Measurements from ENCODE around the gene DYNC1LI1. TPM values are rescaled to one million over a fixed set of nuclear protein-coding genes. Genes with fewer than 3 reads are reported as not detected.
A peak's percentile ranks its signal among the peaks of the same experiment; 100 is the strongest.

Gene DYNC1LI1
- total RNA-seq, 1 experiment from 2014 or later: 36.9 TPM

DNA sequence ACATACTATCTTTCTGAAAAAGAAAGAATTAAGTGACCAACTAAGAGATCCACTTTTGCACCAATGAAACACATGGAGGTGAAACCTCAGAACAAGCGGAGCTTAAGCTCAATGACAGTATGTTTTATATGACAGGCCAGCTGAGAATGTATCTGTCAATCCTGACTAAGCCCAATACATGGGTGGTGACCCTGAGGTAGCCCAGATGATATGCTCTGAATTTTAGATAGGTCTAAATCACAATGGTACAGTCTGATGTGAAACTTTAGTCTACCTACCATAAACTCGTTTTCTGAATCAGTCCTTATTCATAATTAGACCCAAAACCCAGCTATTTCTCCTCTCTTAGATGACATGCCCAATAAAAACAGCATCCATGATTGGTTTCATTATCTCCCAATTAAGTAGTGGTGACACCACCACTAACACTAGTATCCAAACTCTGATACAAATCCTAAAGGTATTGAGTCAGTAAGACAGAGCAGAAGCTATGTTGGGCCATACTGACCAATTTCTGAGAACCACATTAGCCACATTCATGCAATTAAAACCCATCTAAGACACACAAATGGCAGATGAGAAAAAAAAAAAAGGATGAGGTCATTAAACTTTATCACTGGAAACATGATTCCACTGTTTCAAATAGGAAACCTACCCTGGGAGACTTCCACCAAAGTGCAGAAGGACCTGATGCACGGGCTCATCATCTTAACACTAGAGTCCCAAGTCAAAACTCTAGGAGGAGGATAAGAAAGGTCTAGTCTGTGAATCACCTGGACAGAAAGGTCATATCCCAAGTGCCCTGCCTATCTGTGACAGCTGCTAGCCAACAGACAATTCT lies 88.6 kb downstream of the DYNC1LI1 start:
- H3K9ac ChIP-seq (ENCODE audit: low read length): no peak overlapping the region
- H3K9me2 ChIP-seq (replicated peaks; ENCODE audit: insufficient read depth, low read length): no peaks in the 10 kb centered on the region
- no peaks in the 10 kb centered on the region for H3K27me3 ChIP-seq (ENCODE audit: low read length)
- H3K79me2 ChIP-seq (ENCODE audit: low read length): peaks cover 60% of the 10 kb centered on the region
- no peak overlapping the region for H3K4me3 ChIP-seq (ENCODE audit: low read length)
- H3K36me3 ChIP-seq (ENCODE audit: insufficient read depth, low read length): peaks cover 46% of the 10 kb centered on the region
- H3K9me3 ChIP-seq (ENCODE audit: low read length): no peaks in the 10 kb centered on the region
- H2AFZ ChIP-seq (ENCODE audit: low read length): no peak overlapping the region
- no peaks in the 10 kb centered on the region for H4K20me1 ChIP-seq (ENCODE audit: insufficient read depth, low read depth, low read length)
- peak overlapping the region; percentile 94; the same call in 1 of the 2 replicates for H3K27ac ChIP-seq (ENCODE audit: low read length)
- peaks cover 51% of the 10 kb centered on the region for H3K4me1 ChIP-seq (ENCODE audit: low read length)
- no peak for DNase-seq
- no peak overlapping the region for H3K4me2 ChIP-seq (ENCODE audit: low read depth, low read length, poor library complexity, severe bottlenecking)

DNA sequence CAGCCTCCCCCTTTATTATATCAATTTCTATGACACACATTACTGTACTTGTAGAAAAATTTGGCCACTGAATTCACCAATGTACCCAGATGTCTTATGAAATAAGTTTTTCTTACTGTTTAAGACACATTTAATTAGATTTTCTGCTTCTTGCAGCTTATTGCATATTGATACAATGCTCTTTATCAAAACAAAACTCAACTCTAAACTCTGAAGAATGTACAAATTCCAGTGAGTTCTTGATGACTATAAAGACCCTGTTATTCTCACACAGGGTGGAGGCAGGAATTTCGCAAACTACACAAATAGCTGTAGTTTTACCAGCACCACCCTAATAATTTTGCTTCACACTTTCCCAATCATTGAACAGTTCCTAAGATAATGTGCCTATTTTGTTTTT lies 90.1 kb downstream of the DYNC1LI1 start:
- Histone ChIP-seq H3K9me3 (ENCODE audit: low read length) (no peaks in the 10 kb centered on the region), H3K36me3 (ENCODE audit: insufficient read depth, low read length) (peaks cover 46% of the 10 kb centered on the region), H3K4me3 (ENCODE audit: low read length) (no peak overlapping the region), H3K9me2 (replicated peaks; ENCODE audit: insufficient read depth, low read length) (no peaks in the 10 kb centered on the region), H4K20me1 (ENCODE audit: insufficient read depth, low read depth, low read length) (no peaks in the 10 kb centered on the region), H3K9ac (ENCODE audit: low read length) (no peak overlapping the region), H3K4me1 (ENCODE audit: low read length) (peaks cover 52% of the 10 kb centered on the region), H2AFZ (ENCODE audit: low read length) (no peak overlapping the region), H3K27me3 (ENCODE audit: low read length) (no peaks in the 10 kb centered on the region), H3K79me2 (ENCODE audit: low read length) (peaks cover 74% of the 10 kb centered on the region), H3K4me2 (ENCODE audit: low read depth, low read length, poor library complexity, severe bottlenecking) (no peak overlapping the region), H3K27ac (ENCODE audit: low read length) (no peak overlapping the region)
- no peak for DNase-seq

Small RNA genes lying within 50 kb of the gene (small RNA-seq; reads per million reads assigned to genes)
- gene MIR548AY: 0.40 reads per million, percentile 3 among the genes with 10 or more reads in this experiment

Other genes starting within 250 kb of the DYNC1LI1 start
- 7.1 and 8.9 TPM in 2 replicates for gene CMTM7, start 179.0 kb downstream of the DYNC1LI1 start, total RNA-seq (2014; rRNA removed; shearing (Covaris generic); ENCODE audit: low replicate concordance)
- gene CMTM6, start 68.0 kb downstream of the DYNC1LI1 start, total RNA-seq (2014; rRNA removed; shearing (Covaris generic); ENCODE audit: low replicate concordance): 73.4 and 171 TPM in 2 replicates
- gene CNOT10, start 114.3 kb upstream of the DYNC1LI1 start, total RNA-seq (2014; rRNA removed; shearing (Covaris generic); ENCODE audit: low replicate concordance): 43.1 and 62.7 TPM in 2 replicates
- not detected in 2 replicates for gene TRIM71, start 247.1 kb upstream of the DYNC1LI1 start, total RNA-seq (2014; rRNA removed; shearing (Covaris generic); ENCODE audit: low replicate concordance)